ENCODE data around the gene RNF187.

RNF187 gene

GRCh38 chr1:228540161-228540917 lies 53.2 kb downstream of the RNF187 start:
- no peaks in the 10 kb centered on the region for H3K27me3 ChIP-seq (ENCODE audit: insufficient read depth, low read depth)
- no peak overlapping the region for H3K4me3 ChIP-seq (IDR thresholded peaks at IDR 0.05; ENCODE audit: insufficient read depth, low read depth, low read length)
- TF ChIP-seq CTCF (conservative IDR thresholded peaks at IDR 0.05; ENCODE audit: low read depth, low read length), result no peak
- peaks cover 68% of the 10 kb centered on the region for H3K4me1 ChIP-seq (ENCODE audit: low read depth, poor library complexity, severe bottlenecking)
- H3K27ac ChIP-seq, result no peak overlapping the region
- peak overlapping the region; percentile 59; the same call in 1 of the 2 replicates for H3K4me2 ChIP-seq
- H3K36me3 ChIP-seq (ENCODE audit: insufficient read depth), result no peaks in the 10 kb centered on the region
- no peak overlapping the region for H3K9ac ChIP-seq
- H4K20me1 ChIP-seq (ENCODE audit: insufficient read depth), result no peaks in the 10 kb centered on the region
- H3K79me2 ChIP-seq (ENCODE audit: insufficient read depth, low read depth), result no peaks in the 10 kb centered on the region
- no peak overlapping the region for H2AFZ ChIP-seq (ENCODE audit: low read depth)

GRCh38 chr1:228541725-228542124 lies 54.5 kb downstream of the RNF187 start:
- H3K4me2 ChIP-seq, result peak overlapping the region; percentile 59; the same call in 1 of the 2 replicates
- H3K4me3 ChIP-seq (IDR thresholded peaks at IDR 0.05; ENCODE audit: insufficient read depth, low read depth, low read length), result peak overlapping the region; percentile 29
- H3K4me1 ChIP-seq (ENCODE audit: low read depth, poor library complexity, severe bottlenecking), result peaks cover 71% of the 10 kb centered on the region
- no peaks in the 10 kb centered on the region for H3K27me3 ChIP-seq (ENCODE audit: insufficient read depth, low read depth)
- H3K9ac ChIP-seq, result no peak overlapping the region
- H3K79me2 ChIP-seq (ENCODE audit: insufficient read depth, low read depth), result no peaks in the 10 kb centered on the region
- H3K36me3 ChIP-seq (ENCODE audit: insufficient read depth), result no peaks in the 10 kb centered on the region
- H2AFZ ChIP-seq (ENCODE audit: low read depth), result no peak overlapping the region
- H3K27ac ChIP-seq, result no peak overlapping the region
- no peaks in the 10 kb centered on the region for H4K20me1 ChIP-seq (ENCODE audit: insufficient read depth)
- no peak for TF ChIP-seq CTCF (conservative IDR thresholded peaks at IDR 0.05; ENCODE audit: low read depth, low read length)

- Histone ChIP-seq H2AFZ (ENCODE audit: low read depth) (no peak overlapping the region), H3K4me1 (ENCODE audit: low read depth, poor library complexity, severe bottlenecking) (peaks cover 71% of the 10 kb centered on the region), H3K27me3 (ENCODE audit: insufficient read depth, low read depth) (no peaks in the 10 kb centered on the region), H3K4me2 (peak overlapping the region; percentile 59; the same call in 1 of the 2 replicates), H3K36me3 (ENCODE audit: insufficient read depth) (no peaks in the 10 kb centered on the region), H4K20me1 (ENCODE audit: insufficient read depth) (no peaks in the 10 kb centered on the region), H3K27ac (no peak overlapping the region), H3K79me2 (ENCODE audit: insufficient read depth, low read depth) (no peaks in the 10 kb centered on the region), H3K9ac (no peak overlapping the region), H3K4me3 (IDR thresholded peaks at IDR 0.05; ENCODE audit: insufficient read depth, low read depth, low read length) (peak overlapping the region; percentile 29)
- no peak for TF ChIP-seq CTCF (conservative IDR thresholded peaks at IDR 0.05; ENCODE audit: low read depth, low read length)
These were observed 55.2 kb downstream of the RNF187 start for GRCh38 chr1:228542376-228542775.

GRCh38 chr1:228542981-228543380 lies 55.8 kb downstream of the RNF187 start:
- TF ChIP-seq CTCF (conservative IDR thresholded peaks at IDR 0.05; ENCODE audit: low read depth, low read length), result no peak
- H3K79me2 ChIP-seq (ENCODE audit: insufficient read depth, low read depth), result no peaks in the 10 kb centered on the region
- H2AFZ ChIP-seq (ENCODE audit: low read depth), result no peak overlapping the region
- H3K9ac ChIP-seq, result no peak overlapping the region
- no peaks in the 10 kb centered on the region for H3K27me3 ChIP-seq (ENCODE audit: insufficient read depth, low read depth)
- H3K27ac ChIP-seq, result no peak overlapping the region
- H3K4me1 ChIP-seq (ENCODE audit: low read depth, poor library complexity, severe bottlenecking), result peaks cover 69% of the 10 kb centered on the region
- H4K20me1 ChIP-seq (ENCODE audit: insufficient read depth), result no peaks in the 10 kb centered on the region
- H3K4me3 ChIP-seq (IDR thresholded peaks at IDR 0.05; ENCODE audit: insufficient read depth, low read depth, low read length), result no peak overlapping the region
- peak overlapping the region; percentile 59 for H3K4me2 ChIP-seq
- H3K36me3 ChIP-seq (ENCODE audit: insufficient read depth), result no peaks in the 10 kb centered on the region

Measured in KMS-11 (cell line).